HG02885 (cell line): ENCODE data around the gene PGGHG.

Experiments used
- ATAC-seq: cut with Tn5 transposase; IDR thresholded peaks from one replicate; pipeline ENCODE4 v1.9.1; 2021; ENCODE audit warnings: mild to moderate bottlenecking; ENCODE audit not compliant: unreplicated experiment, poor library complexity

The PGGHG gene

GRCh38 chr11:268716-269145, 20.2 kb upstream of the PGGHG start:
- ATAC-seq: peak; percentile 54

DNA sequence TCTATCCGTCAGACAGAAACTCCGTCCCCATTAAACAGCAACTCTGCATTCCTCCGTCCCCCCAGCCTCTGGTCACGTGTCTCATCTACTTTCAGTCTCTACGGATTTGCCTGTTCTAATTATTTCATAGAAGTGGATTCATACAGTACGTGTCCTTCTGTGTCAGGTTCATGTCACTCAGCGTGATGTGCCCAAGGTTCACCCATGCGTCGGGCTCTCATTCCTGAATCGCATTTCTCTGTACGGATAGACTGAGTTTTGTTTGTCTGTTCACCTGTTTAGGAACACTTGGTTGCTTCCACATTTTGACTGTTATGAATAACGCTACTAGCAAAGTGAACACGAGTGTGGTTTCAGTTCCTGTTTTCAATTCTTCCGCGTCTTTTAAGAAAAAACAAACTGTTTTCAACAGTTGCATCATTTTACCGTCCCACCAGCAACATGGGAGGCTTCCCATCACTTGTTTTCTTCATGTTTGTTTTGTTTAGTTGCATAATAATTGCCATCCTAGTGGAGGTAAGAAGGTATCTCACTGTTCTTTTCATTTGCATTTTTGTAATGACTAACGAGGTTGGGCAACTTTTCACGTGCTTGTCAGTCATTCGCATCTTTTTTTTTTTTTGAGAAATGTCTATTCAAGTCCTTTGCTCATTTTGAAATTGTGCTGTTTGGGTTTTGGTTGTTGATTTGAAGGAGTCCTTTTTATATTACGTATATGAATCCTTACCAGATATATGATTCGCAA, 19.6 kb upstream of the PGGHG start:
- ATAC-seq: peak; percentile 69

DNA sequence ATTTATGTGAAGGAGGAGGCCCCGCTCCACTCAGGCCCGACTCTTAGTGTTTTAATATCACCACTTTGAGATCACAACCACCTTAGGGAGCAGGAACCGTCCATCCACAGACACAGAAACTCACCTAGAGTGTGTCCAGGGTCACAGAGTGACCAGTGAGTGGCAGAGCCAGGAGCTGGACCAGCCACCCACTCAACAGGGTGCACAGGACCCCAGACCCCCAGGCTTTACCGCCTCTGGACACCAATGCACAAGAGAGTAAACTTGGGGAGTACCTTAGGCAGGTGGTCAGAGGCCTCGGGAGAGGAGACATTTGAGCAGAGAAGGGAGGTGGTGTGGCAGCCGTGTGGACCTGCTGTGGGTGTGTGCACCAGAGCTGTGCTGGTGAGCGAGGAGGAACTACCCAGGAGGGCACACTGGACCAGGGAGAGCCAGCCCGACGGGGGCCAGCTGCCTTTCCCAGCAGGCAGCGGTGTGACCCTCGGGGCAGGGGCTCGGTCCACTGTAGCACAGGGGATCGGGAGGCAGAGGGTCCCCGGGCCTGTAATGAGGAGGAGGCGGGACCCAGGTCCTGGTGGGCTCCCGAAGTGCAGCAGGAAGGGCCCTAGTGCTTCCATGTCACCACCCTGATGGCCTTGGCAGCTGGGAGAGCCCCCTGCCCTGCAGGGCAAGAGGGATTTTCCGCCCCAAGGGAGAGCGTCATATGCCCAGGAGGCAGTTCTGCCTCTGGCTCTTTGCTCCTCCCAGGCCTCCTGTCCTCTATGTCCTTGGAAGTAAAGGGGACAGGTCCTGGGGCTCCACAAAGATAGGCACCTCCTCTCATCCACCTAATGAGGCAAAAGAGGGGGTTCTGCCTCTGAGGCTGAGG, 18.2 kb upstream of the PGGHG start:
- no peak for ATAC-seq

- ATAC-seq: no peak
Measured at GRCh38 chr11:271319-271715, 17.6 kb upstream of the PGGHG start.

DNA sequence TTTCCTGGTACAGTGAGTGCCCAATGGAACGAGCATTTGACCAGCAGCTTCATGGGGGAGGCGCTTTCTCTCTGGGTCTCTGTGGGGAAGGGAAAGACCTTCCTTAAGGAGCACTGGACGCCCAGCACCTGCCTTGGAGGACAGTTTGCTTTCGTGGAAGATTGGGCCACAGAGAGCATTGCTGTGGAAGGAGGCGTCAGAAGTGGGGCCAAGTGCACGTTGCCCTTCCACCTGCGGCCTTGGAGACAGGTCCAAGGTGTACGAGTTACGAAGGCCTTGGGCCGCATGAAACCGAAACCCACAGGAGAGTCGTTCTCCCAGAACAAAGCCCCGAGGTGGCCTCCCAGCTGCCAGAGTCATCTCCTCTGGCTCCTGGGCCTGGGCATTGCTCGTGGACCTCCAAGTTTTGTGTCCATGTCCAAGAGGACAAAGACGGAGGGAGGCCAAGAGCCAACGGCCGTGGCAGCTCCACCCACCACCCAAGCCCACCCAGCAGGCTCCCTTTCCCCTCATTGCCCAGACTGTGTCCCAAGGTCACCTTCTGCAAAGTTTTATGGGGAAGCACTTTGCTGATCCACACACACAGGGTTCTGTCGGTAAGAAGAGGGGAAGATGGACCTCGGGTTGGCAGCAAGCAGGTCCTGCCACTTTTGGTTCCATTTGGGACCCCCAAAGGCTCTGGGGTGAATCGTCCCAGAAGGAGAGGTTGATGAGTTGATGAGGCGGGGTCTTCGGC, 16.6 kb upstream of the PGGHG start:
- ATAC-seq: no peak

DNA sequence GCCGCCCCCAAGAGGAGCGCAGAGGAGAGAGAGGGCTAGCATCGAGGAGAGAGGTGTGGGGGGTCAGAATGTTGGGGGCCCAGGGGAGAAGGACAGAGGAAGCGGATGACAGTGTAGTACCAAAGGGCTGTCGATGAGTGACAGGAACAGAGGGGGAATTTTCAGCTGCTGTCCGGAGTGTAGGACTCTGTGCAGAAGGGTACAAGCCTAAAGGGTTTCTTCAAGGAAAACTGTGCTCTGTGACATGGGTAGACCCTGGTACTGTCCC, 16.1 kb upstream of the PGGHG start:
- no peak for ATAC-seq

- ATAC-seq: no peak
Measured at GRCh38 chr11:276219-276618, 12.7 kb upstream of the PGGHG start.

DNA sequence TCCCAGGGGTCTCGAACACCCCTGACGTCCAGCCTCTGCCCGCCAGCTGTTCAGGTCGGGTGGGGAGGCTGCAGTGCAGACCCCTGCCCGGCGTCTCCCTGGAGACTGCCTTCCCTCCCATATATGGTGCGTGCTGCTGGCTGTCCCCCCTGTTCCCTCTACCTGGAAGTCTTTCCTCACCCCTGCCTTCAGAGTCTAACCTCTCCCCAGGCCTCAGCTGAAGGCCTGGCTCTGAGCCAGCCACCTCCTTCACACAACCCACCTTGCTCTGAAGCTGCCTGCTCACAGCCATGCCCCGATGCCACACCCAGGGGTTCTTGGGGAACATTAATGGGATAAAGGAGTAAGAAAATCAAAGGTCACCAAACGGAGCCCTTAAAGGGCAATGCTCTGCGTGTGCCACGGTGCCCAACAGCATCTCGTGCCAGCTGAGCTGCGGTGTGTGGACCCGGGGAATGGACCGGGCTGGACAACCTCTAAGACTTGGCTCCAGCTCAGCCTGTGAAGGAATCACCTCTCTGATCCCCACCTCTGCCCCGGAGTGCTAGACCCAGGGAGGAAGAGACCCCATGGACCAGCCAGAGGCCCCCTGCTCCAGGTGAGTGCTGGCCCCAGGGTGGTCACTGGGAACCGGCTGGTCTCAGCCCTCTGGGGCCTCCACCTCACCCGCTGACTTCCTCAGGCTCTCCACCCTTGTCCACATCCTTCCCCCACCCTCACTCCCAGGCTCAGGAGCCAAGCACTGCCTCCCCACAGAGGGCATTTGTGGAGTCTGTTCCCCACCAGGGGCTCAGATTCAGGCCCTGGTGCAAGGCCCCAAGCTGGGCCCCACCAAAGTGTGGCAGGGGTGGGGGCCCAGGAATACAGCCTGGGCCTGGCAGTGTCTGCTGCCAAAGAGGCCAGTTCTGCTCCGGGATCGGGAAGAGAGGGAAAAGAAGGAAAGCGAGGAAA, 10.7 kb upstream of the PGGHG start, which contains the start of gene NLRP6:
Gene NLRP6 (plus strand): TSS at position 407 of the 951 bp plus-strand sequence. CDS start 163 bp downstream, at position 570.
- no peak for ATAC-seq

DNA sequence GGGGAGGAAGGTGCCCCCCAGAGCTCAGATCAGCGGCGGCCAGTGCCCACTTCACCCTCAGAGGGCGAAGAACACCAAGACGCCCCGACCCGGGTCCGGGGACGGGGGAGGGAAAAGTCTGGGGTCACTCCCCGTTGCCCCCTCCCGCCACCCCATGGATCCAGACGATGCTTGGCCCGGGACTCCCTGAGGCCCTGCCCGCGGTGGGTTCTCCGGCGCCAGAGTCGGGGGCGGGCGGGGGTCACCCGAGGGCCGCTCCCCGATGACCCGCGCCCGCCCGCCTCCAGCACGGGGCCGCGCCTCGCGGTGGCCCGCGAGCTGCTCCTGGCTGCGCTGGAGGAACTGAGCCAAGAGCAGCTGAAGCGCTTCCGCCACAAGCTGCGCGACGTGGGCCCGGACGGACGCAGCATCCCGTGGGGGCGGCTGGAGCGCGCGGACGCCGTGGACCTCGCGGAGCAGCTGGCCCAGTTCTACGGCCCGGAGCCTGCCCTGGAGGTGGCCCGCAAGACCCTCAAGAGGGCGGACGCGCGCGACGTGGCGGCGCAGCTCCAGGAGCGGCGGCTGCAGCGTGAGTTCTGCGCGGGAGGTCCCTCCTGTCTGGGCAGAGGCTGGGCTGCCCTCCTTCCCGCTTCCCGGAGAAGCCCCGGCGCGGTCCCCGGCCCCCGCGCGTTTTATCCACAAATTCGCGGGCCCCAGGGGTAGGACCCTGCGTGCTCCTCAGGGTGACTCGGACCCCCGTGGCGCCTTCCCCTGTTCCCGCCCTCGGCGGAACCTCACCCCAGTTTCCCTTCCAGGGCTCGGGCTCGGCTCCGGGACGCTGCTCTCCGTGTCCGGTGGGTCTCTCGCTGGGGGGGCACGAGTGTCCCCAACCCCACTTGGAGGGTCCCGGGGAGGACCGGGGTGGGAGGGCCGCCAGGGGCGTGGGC, 9.6 kb upstream of the PGGHG start:
- no peak for ATAC-seq

DNA sequence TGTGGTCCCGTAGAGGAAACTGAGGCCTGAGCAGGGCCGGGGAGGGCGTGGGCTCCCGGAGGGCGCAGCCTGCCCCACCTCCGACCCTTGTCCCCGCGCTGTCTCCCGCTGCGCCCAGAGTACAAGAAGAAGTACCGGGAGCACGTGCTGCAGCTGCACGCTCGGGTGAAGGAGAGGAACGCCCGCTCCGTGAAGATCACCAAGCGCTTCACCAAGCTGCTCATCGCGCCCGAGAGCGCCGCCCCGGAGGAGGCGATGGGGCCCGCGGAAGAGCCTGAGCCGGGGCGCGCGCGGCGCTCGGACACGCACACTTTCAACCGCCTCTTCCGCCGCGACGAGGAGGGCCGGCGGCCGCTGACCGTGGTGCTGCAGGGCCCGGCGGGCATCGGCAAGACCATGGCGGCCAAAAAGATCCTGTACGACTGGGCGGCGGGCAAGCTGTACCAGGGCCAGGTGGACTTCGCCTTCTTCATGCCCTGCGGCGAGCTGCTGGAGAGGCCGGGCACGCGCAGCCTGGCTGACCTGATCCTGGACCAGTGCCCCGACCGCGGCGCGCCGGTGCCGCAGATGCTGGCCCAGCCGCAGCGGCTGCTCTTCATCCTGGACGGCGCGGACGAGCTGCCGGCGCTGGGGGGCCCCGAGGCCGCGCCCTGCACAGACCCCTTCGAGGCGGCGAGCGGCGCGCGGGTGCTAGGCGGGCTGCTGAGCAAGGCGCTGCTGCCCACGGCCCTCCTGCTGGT, 8.8 kb upstream of the PGGHG start:
- no peak for ATAC-seq

GRCh38 chr11:280706-281485, 8.0 kb upstream of the PGGHG start:
- ATAC-seq: no peak

- ATAC-seq: no peak
Measured at GRCh38 chr11:281486-282161, 7.3 kb upstream of the PGGHG start.

GRCh38 chr11:282171-282570, 6.8 kb upstream of the PGGHG start:
- no peak for ATAC-seq

- no peak for ATAC-seq
Measured at GRCh38 chr11:282630-283360, 6.1 kb upstream of the PGGHG start.

GRCh38 chr11:283405-284104, 5.4 kb upstream of the PGGHG start:
- ATAC-seq: no peak
